ENCODE data around the gene ACSS1. TPM values are rescaled to one million over a fixed set of nuclear protein-coding genes. Genes with fewer than 3 reads are reported as not detected.

The ACSS1 gene
- total and polyA plus RNA-seq, 5 donors from 2014 or later = 38.7 to 47.3 (median 40.1) TPM

- no peak overlapping the region for H3K4me3 Mint-ChIP-seq
- peak overlapping the region; percentile 26 to 98 (median 85) for H3K27ac Mint-ChIP-seq
These were observed 18.1 kb downstream of the ACSS1 start for GRCh38 chr20:25039697-25040437.

GRCh38 chr20:25038591-25039015, 19.3 kb downstream of the ACSS1 start:
- H3K27ac ChIP-seq (ENCODE audit: insufficient read depth, low read length, poor library complexity, severe bottlenecking) = peak overlapping the region; percentile 47
- no peaks in the 10 kb centered on the region for H3K27me3 Mint-ChIP-seq
- H3K27ac Mint-ChIP-seq = peak overlapping the region; percentile 48 to 98 (median 93)
- H3K9me3 ChIP-seq (ENCODE audit: control insufficient read depth in 2 of 2, low read length in 2 of 2) = no peaks in the 10 kb centered on the region
- peaks cover 58% of the 10 kb centered on the region for H3K4me1 ChIP-seq (ENCODE audit: control insufficient read depth, insufficient read depth, low read length, poor library complexity, severe bottlenecking)
- DNase-seq = no peak
- ATAC-seq (ENCODE audit: low read depth in 2 of 2) = no peak
- no peaks in the 10 kb centered on the region for H3K9me3 Mint-ChIP-seq
- no peaks in the 10 kb centered on the region for H3K27me3 ChIP-seq (ENCODE audit: control insufficient read depth, insufficient read depth, low read length)
- H3K4me1 Mint-ChIP-seq = peaks cover 17 to 77% (median 43%) of the 10 kb centered on the region in 4 donors
- no peak overlapping the region for H3K4me3 ChIP-seq (ENCODE audit: low read depth, low read length)
- H3K36me3 ChIP-seq (ENCODE audit: control insufficient read depth, insufficient read depth, low read length) = peaks cover 2% of the 10 kb centered on the region
- no peaks in the 10 kb centered on the region for H3K36me3 Mint-ChIP-seq
- H3K4me3 Mint-ChIP-seq = no peak overlapping the region

More at GRCh38 chr20:25039697-25040437, 18.1 kb downstream of the ACSS1 start:
- DNase-seq = no peak
- ATAC-seq (ENCODE audit: low read depth in 2 of 2) = no peak
- H3K27me3 ChIP-seq (ENCODE audit: control insufficient read depth, insufficient read depth, low read length) = no peaks in the 10 kb centered on the region
- peak overlapping the region; percentile 47 for H3K27ac ChIP-seq (ENCODE audit: insufficient read depth, low read length, poor library complexity, severe bottlenecking)
- Mint-ChIP-seq H3K9me3 (no peaks in the 10 kb centered on the region), H3K27me3 (no peaks in the 10 kb centered on the region), H3K4me1 (peaks cover 17 to 80% (median 43%) of the 10 kb centered on the region in 4 donors), H3K36me3 (no peaks in the 10 kb centered on the region)
- no peaks in the 10 kb centered on the region for H3K9me3 ChIP-seq (ENCODE audit: control insufficient read depth in 2 of 2, low read length in 2 of 2)
- peaks cover 2% of the 10 kb centered on the region for H3K36me3 ChIP-seq (ENCODE audit: control insufficient read depth, insufficient read depth, low read length)
- H3K4me3 ChIP-seq (ENCODE audit: low read depth, low read length) = no peak overlapping the region
- peaks cover 58% of the 10 kb centered on the region for H3K4me1 ChIP-seq (ENCODE audit: control insufficient read depth, insufficient read depth, low read length, poor library complexity, severe bottlenecking)

GRCh38 chr20:25038103-25038410, 19.9 kb downstream of the ACSS1 start:
- Mint-ChIP-seq H3K4me3 (peak overlapping the region in 3 of 4 donors; percentile 26 to 64 (median 31)), H3K9me3 (no peaks in the 10 kb centered on the region), H3K27ac (peak overlapping the region; percentile 93 to 98 (median 95)), H3K36me3 (no peaks in the 10 kb centered on the region), H3K4me1 (peaks cover 17 to 76% (median 43%) of the 10 kb centered on the region in 4 donors), H3K27me3 (no peaks in the 10 kb centered on the region)
- no peak overlapping the region for H3K4me3 ChIP-seq (ENCODE audit: low read depth, low read length)
- H3K27me3 ChIP-seq (ENCODE audit: control insufficient read depth, insufficient read depth, low read length) = no peaks in the 10 kb centered on the region
- H3K9me3 ChIP-seq (ENCODE audit: control insufficient read depth in 2 of 2, low read length in 2 of 2) = no peaks in the 10 kb centered on the region
- peaks cover 53% of the 10 kb centered on the region for H3K4me1 ChIP-seq (ENCODE audit: control insufficient read depth, insufficient read depth, low read length, poor library complexity, severe bottlenecking)
- H3K27ac ChIP-seq (ENCODE audit: insufficient read depth, low read length, poor library complexity, severe bottlenecking) = peak overlapping the region; percentile 47
- DNase-seq = no peak
- peaks cover 2% of the 10 kb centered on the region for H3K36me3 ChIP-seq (ENCODE audit: control insufficient read depth, insufficient read depth, low read length)
- no peak for ATAC-seq (ENCODE audit: low read depth in 2 of 2)

- Mint-ChIP-seq H3K4me1 (peaks cover 17 to 70% (median 40%) of the 10 kb centered on the region in 4 donors), H3K9me3 (no peaks in the 10 kb centered on the region), H3K27ac (peak overlapping the region; percentile 93 to 98 (median 95)), H3K27me3 (no peaks in the 10 kb centered on the region), H3K36me3 (no peaks in the 10 kb centered on the region), H3K4me3 (peak overlapping the region; percentile 31 to 64 (median 51))
- DNase-seq (peak in 1 of 3 donors; percentile 58), ATAC-seq (ENCODE audit: low read depth in 2 of 2) (no peak)
- H3K36me3 ChIP-seq (ENCODE audit: control insufficient read depth, insufficient read depth, low read length) = peaks cover 2% of the 10 kb centered on the region
- H3K4me3 ChIP-seq (ENCODE audit: low read depth, low read length) = no peak overlapping the region
- peaks cover 48% of the 10 kb centered on the region for H3K4me1 ChIP-seq (ENCODE audit: control insufficient read depth, insufficient read depth, low read length, poor library complexity, severe bottlenecking)
- no peaks in the 10 kb centered on the region for H3K27me3 ChIP-seq (ENCODE audit: control insufficient read depth, insufficient read depth, low read length)
- no peaks in the 10 kb centered on the region for H3K9me3 ChIP-seq (ENCODE audit: control insufficient read depth in 2 of 2, low read length in 2 of 2)
- peak overlapping the region; percentile 47 for H3K27ac ChIP-seq (ENCODE audit: insufficient read depth, low read length, poor library complexity, severe bottlenecking)
These were observed 20.4 kb downstream of the ACSS1 start for GRCh38 chr20:25037288-25038102.

- H3K4me3 ChIP-seq (ENCODE audit: low read depth, low read length) = peak overlapping the region; percentile 64
- H3K4me1 ChIP-seq (ENCODE audit: control insufficient read depth, insufficient read depth, low read length, poor library complexity, severe bottlenecking) = peaks cover 37% of the 10 kb centered on the region
- peak overlapping the region; percentile 45 for H3K27ac ChIP-seq (ENCODE audit: insufficient read depth, low read length, poor library complexity, severe bottlenecking)
- H3K36me3 Mint-ChIP-seq = peaks cover 2% of the 10 kb centered on the region
- no peaks in the 10 kb centered on the region for H3K27me3 ChIP-seq (ENCODE audit: control insufficient read depth, insufficient read depth, low read length)
- no peaks in the 10 kb centered on the region for H3K9me3 Mint-ChIP-seq
- peaks cover 19 to 63% (median 39%) of the 10 kb centered on the region in 4 donors for H3K4me1 Mint-ChIP-seq
- peak overlapping the region; percentile 93 to 98 (median 95) for H3K27ac Mint-ChIP-seq
- peak overlapping the region; percentile 31 to 71 (median 56) for H3K4me3 Mint-ChIP-seq
- ATAC-seq (ENCODE audit: low read depth in 2 of 2) (no peak), DNase-seq (peak in 1 of 3 donors; percentile 46)
- H3K9me3 ChIP-seq (ENCODE audit: control insufficient read depth in 2 of 2, low read length in 2 of 2) = no peaks in the 10 kb centered on the region
- peaks cover 5% of the 10 kb centered on the region for H3K36me3 ChIP-seq (ENCODE audit: control insufficient read depth, insufficient read depth, low read length)
- H3K27me3 Mint-ChIP-seq = no peaks in the 10 kb centered on the region
These were observed 21.5 kb downstream of the ACSS1 start for GRCh38 chr20:25036331-25036936.

GRCh38 chr20:25035921-25036320, 22.0 kb downstream of the ACSS1 start:
- Mint-ChIP-seq H3K4me1 (peaks cover 22 to 63% (median 43%) of the 10 kb centered on the region in 4 donors), H3K27ac (peak overlapping the region; percentile 93 to 98 (median 95)), H3K9me3 (no peaks in the 10 kb centered on the region), H3K4me3 (peak overlapping the region in 3 of 4 donors; percentile 31 to 71 (median 45)), H3K27me3 (no peaks in the 10 kb centered on the region), H3K36me3 (peaks cover 6% of the 10 kb centered on the region)
- Histone ChIP-seq H3K4me3 (ENCODE audit: low read depth, low read length) (peak overlapping the region; percentile 64), H3K9me3 (ENCODE audit: control insufficient read depth in 2 of 2, low read length in 2 of 2) (no peaks in the 10 kb centered on the region), H3K27me3 (ENCODE audit: control insufficient read depth, insufficient read depth, low read length) (no peaks in the 10 kb centered on the region), H3K4me1 (ENCODE audit: control insufficient read depth, insufficient read depth, low read length, poor library complexity, severe bottlenecking) (peaks cover 33% of the 10 kb centered on the region), H3K27ac (ENCODE audit: insufficient read depth, low read length, poor library complexity, severe bottlenecking) (peak overlapping the region; percentile 45), H3K36me3 (ENCODE audit: control insufficient read depth, insufficient read depth, low read length) (peaks cover 5% of the 10 kb centered on the region)
- ATAC-seq (ENCODE audit: low read depth in 2 of 2) (peak; percentile 67 to 69), DNase-seq (peak in 1 of 3 donors; percentile 72)

- peaks cover 40% of the 10 kb centered on the region for H3K4me1 ChIP-seq (ENCODE audit: control insufficient read depth, insufficient read depth, low read length, poor library complexity, severe bottlenecking)
- H3K4me3 ChIP-seq (ENCODE audit: low read depth, low read length) = no peak overlapping the region
- H3K9me3 ChIP-seq (ENCODE audit: control insufficient read depth in 2 of 2, low read length in 2 of 2) = no peaks in the 10 kb centered on the region
- Mint-ChIP-seq H3K9me3 (no peaks in the 10 kb centered on the region), H3K27ac (peak overlapping the region in 1 of 3 donors; percentile 65), H3K36me3 (peaks cover 18% of the 10 kb centered on the region), H3K27me3 (no peaks in the 10 kb centered on the region), H3K4me3 (no peak overlapping the region), H3K4me1 (peaks cover 28 to 64% (median 54%) of the 10 kb centered on the region in 4 donors)
- no peaks in the 10 kb centered on the region for H3K27me3 ChIP-seq (ENCODE audit: control insufficient read depth, insufficient read depth, low read length)
- ATAC-seq (ENCODE audit: low read depth in 2 of 2) = no peak
- H3K36me3 ChIP-seq (ENCODE audit: control insufficient read depth, insufficient read depth, low read length) = peaks cover 14% of the 10 kb centered on the region
- H3K27ac ChIP-seq (ENCODE audit: insufficient read depth, low read length, poor library complexity, severe bottlenecking) = peak overlapping the region; percentile 19
- no peak for DNase-seq
These were observed 24.0 kb downstream of the ACSS1 start for GRCh38 chr20:25033924-25034300.
